Measurements from ENCODE around the gene DACH1. TPM values are rescaled to one million over a fixed set of nuclear protein-coding genes. Genes with fewer than 3 reads are reported as not detected.

Gene DACH1
- total and polyA plus RNA-seq, 9 of the 15 experiments (the other 6 are each of a cell fraction or from before 2014, with no cell fraction given): 0.04 to 0.07 (median 0.04) TPM; not detected in 2

DNA sequence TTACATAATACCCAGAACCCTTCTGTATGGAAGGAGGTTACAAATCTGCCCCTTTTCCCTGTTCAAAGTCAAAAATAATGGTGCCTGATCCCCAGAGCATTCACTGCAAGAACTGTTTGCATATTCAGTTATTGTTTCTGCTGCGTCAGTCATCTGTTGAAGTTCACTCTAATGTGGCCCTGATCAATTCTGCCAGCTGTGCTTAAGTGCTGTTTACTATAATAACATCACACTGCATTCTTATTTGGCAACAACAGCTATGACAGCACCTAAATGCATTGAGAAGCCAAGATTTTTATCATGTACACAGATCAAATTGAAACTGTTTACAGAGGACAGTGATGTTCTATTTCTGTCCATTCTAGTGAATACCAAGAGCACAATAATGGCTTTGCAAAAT is 115.9 kb downstream of the DACH1 start:
- Histone ChIP-seq H3K9ac (ENCODE audit: insufficient read depth in 1 of 2, low read depth in 2 of 2, low read length in 2 of 2) (no peak overlapping the region), H3K79me2 (ENCODE audit: control insufficient read depth, insufficient read depth, low read length) (no peaks in the 10 kb centered on the region), H3K9me1 (ENCODE audit: control insufficient read depth, insufficient read depth, low read length) (no peaks in the 10 kb centered on the region), H3K4me2 (ENCODE audit: insufficient read depth, low read length) (no peak overlapping the region), H3K4me3 (no peak overlapping the region), H3K27me3 (ENCODE audit: control insufficient read depth in 2 of 2, insufficient read depth in 2 of 2, low read length in 2 of 2) (no peaks in the 10 kb centered on the region), H2AFZ (ENCODE audit: low read depth, low read length) (no peak overlapping the region), H3K4me1 (replicated peaks in 1 of 2; ENCODE audit: control insufficient read depth in 2 of 2, insufficient read depth in 2 of 2, low read length in 2 of 2) (no peaks in the 10 kb centered on the region), H3K36me3 (ENCODE audit: control insufficient read depth, insufficient read depth, low read length) (no peaks in the 10 kb centered on the region), H3K27ac (ENCODE audit: extremely low read depth, low read depth, low read length) (no peak overlapping the region), H3K9me3 (replicated peaks; ENCODE audit: control insufficient read depth, insufficient read depth, low read depth, low read length) (no peaks in the 10 kb centered on the region), H4K20me1 (replicated peaks; ENCODE audit: control insufficient read depth, insufficient read depth, low read length) (no peaks in the 10 kb centered on the region)
- ATAC-seq (no peak), FAIRE-seq (no peak), DNase-seq (ENCODE audit: extremely low read depth in 1 of 4, low spot score in 3 of 4) (no peak)
- POLR2A ChIA-PET: no interaction called here
- BruUV-seq (replicated peaks): no TSS peak
- TF ChIP-seq ZNF583 (CRISPR knock-in tag; IDR thresholded peaks at IDR 0.05) (no peak), NR2F6 (CRISPR knock-in tag; IDR thresholded peaks at IDR 0.05) (no peak), SREBF2 (CRISPR knock-in tag; IDR thresholded peaks at IDR 0.05) (no peak), ZNF311 (CRISPR knock-in tag; IDR thresholded peaks at IDR 0.05) (no peak), NELFE (IDR thresholded peaks at IDR 0.05; ENCODE audit: insufficient read depth, insufficient read length) (no peak)
- TF ChIP-seq, protein P1, sequence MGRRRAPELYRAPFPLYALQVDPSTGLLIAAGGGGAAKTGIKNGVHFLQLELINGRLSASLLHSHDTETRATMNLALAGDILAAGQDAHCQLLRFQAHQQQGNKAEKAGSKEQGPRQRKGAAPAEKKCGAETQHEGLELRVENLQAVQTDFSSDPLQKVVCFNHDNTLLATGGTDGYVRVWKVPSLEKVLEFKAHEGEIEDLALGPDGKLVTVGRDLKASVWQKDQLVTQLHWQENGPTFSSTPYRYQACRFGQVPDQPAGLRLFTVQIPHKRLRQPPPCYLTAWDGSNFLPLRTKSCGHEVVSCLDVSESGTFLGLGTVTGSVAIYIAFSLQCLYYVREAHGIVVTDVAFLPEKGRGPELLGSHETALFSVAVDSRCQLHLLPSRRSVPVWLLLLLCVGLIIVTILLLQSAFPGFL (CRISPR knock-in tag; IDR thresholded peaks at IDR 0.05): no peak
- TF ChIP-seq, protein P2, sequence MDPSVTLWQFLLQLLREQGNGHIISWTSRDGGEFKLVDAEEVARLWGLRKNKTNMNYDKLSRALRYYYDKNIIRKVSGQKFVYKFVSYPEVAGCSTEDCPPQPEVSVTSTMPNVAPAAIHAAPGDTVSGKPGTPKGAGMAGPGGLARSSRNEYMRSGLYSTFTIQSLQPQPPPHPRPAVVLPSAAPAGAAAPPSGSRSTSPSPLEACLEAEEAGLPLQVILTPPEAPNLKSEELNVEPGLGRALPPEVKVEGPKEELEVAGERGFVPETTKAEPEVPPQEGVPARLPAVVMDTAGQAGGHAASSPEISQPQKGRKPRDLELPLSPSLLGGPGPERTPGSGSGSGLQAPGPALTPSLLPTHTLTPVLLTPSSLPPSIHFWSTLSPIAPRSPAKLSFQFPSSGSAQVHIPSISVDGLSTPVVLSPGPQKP (CRISPR knock-in tag; IDR thresholded peaks at IDR 0.05): no peak
- 0% methylated on average over 1 of the region's 1 CpG for WGBS (ENCODE audit: insufficient coverage, low coverage, missing lambda C conversion rate)
- intact Hi-C loops (cut with micrococcal nuclease): no loop called here
- CTCF ChIA-PET (ENCODE audit: low intra/inter-chr PET ratio): no interaction called here
- in situ Hi-C loops (cut with MboI): no loop called here

All from K562 (cell line).